Epithelial cell of esophagus (primary cell): ENCODE data around the gene NBR1.
A peak's percentile ranks its signal among the peaks of the same experiment; 100 is the strongest.
"Not testable (repeated sequence)": the region's sequence is repeated elsewhere in the genome, so short reads cannot be mapped to it uniquely, and the experiment has no call there.

ENCODE experiments used
- DNase-seq: peaks from one replicate; pipeline ENCODE4 v3.0.0; 2010; ENCODE audit warnings: low read depth
- H3K4me3 ChIP-seq: 2 replicates; pipeline ENCODE4 v1.5.1; 2011; ENCODE audit warnings: mild to moderate bottlenecking, low read length, control low read depth
- CTCF ChIP-seq: IDR thresholded peaks from 2 replicates; pipeline ENCODE4 v1.5.1; 2011; ENCODE audit warnings: low read depth, mild to moderate bottlenecking, low read length, control low read depth, inconsistent platforms; ENCODE audit not compliant: insufficient read depth; ENCODE audit errors: missing control alignments

Gene NBR1

GRCh38 chr17:43170140-43170765 lies 761 bp upstream of the NBR1 start:
- no peak for TF ChIP-seq CTCF
- peak; percentile 98 for DNase-seq
- peak overlapping the region; percentile 86 for H3K4me3 ChIP-seq

- H3K4me3 ChIP-seq: peak overlapping the region; percentile 86
- peak; percentile 87 for DNase-seq
- TF ChIP-seq CTCF: peak; percentile 36
Measured at GRCh38 chr17:43171586-43172487, 823 bp downstream of the NBR1 start.

- no peak for DNase-seq
- no peak overlapping the region for H3K4me3 ChIP-seq
- TF ChIP-seq CTCF: no peak
Measured at GRCh38 chr17:43175213-43176118, 4.5 kb downstream of the NBR1 start.

GRCh38 chr17:43176119-43176570 lies 5.1 kb downstream of the NBR1 start:
- no peak for TF ChIP-seq CTCF
- DNase-seq: no peak
- no peak overlapping the region for H3K4me3 ChIP-seq

- no peak for TF ChIP-seq CTCF
Measured at GRCh38 chr17:43183921-43184320, 12.9 kb downstream of the NBR1 start.

GRCh38 chr17:43186656-43187055 lies 15.6 kb downstream of the NBR1 start:
- H3K4me3 ChIP-seq, DNase-seq: not testable (repeated sequence)

More at GRCh38 chr17:43183921-43184320, 12.9 kb downstream of the NBR1 start:
- H3K4me3 ChIP-seq: no peak overlapping the region
- no peak for DNase-seq

- H3K4me3 ChIP-seq: no peak overlapping the region
- DNase-seq: no peak
- no peak for TF ChIP-seq CTCF
Measured at GRCh38 chr17:43193251-43193650, 22.2 kb downstream of the NBR1 start.
